ES-I3 (cell line): ENCODE measurements around the gene ZNF230.

Source experiments
- H3K36me3 ChIP-seq: 2 replicates; pipeline ENCODE4 v1.6.1; 2013; ENCODE audit warnings: mild to moderate bottlenecking, low read length, control low read depth, moderate library complexity; ENCODE audit not compliant: insufficient read depth
- H3K4me1 ChIP-seq: 2 replicates; pipeline ENCODE4 v1.6.1; 2013; ENCODE audit warnings: mild to moderate bottlenecking, control low read depth, low read length; ENCODE audit not compliant: insufficient read depth
- H3K9ac ChIP-seq: 2 replicates; pipeline ENCODE4 v1.6.1; 2013; ENCODE audit warnings: low read depth, mild to moderate bottlenecking, low read length, moderate library complexity
- H3K9me3 ChIP-seq: 2 replicates; pipeline ENCODE4 v1.6.1; 2013; ENCODE audit warnings: mild to moderate bottlenecking, low read length, moderate library complexity; ENCODE audit not compliant: control insufficient read depth, insufficient read depth

ZNF230 gene

GRCh38 chr19:44010468-44010867, 7.7 kb downstream of the ZNF230 start:
- Histone ChIP-seq H3K4me1 (no peaks in the 10 kb centered on the region), H3K36me3 (peaks cover 18% of the 10 kb centered on the region), H3K9me3 (peaks cover 11% of the 10 kb centered on the region), H3K9ac (no peak overlapping the region)

DNA sequence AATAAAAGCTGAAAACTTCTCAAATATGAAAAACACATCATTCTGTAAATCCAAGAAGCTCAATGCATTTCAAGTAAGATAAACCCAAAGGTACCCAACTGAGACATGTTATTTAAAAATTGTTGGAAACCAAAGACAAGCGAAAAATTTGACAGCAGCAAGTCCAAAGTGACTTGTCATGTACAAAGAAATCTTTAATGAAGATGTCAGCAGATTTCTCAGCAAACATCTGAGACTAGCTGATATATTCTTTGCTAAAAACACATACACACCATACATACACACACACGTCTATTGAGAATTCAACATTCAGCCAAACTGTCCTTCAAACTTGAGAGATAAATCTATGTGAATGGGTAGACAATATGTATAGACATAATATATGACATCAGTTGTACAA, 16.7 kb downstream of the ZNF230 start:
- H3K36me3 ChIP-seq, result no peaks in the 10 kb centered on the region
- no peaks in the 10 kb centered on the region for H3K4me1 ChIP-seq
- H3K9ac ChIP-seq, result no peak overlapping the region
- H3K9me3 ChIP-seq, result no peaks in the 10 kb centered on the region

GRCh38 chr19:44021221-44021620, 18.5 kb downstream of the ZNF230 start:
- Histone ChIP-seq H3K9me3 (no peaks in the 10 kb centered on the region), H3K36me3 (no peaks in the 10 kb centered on the region), H3K4me1 (no peaks in the 10 kb centered on the region), H3K9ac (no peak overlapping the region)

- H3K9ac ChIP-seq, result peak overlapping the region; percentile 91
Measured at GRCh38 chr19:44024900-44025216, 22.1 kb downstream of the ZNF230 start.

DNA sequence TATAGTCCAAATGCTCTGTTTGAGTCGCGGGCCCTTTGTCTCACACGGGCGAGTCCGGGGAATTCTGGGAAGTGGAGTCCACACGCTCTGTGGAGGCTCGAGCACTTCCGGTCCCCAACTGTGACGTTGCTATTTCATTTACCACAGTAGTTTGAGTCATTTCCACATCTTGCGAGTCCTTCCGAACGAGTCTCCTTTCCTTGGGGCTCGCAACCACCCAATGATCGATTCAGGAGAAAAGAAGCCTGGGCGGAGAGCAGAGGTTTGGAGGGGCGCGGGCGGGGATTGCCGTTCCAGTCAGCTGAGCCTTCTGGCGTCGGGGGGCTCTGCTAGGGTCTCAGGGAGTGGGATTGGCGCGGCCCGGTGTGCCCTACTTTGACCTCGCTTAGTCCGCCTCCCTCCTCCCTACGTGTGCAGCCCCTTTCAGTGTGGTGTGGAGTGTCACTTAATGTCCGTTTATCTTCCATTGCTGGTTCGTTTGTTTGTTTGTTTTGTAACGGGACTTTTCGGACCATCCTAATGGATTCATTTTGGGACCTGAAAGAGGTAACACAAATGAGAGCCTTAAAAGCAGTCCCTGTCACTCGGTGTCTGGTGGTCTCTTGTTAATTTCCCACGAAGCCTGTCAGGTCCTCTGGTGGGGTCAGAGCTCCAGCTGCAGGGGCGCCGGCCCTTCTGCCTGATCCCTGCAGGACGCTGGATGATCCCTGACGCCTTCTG, 22.6 kb downstream of the ZNF230 start, which contains the start of gene ZNF222:
ZNF222 (plus strand) TSS at position 163 of the 720 bp plus-strand sequence; CDS start at position 221, 58 bp downstream.
- Histone ChIP-seq H3K4me1 (no peaks in the 10 kb centered on the region), H3K9ac (peak within 1 kb of the TSS; percentile 91), H3K36me3 (peaks cover 15% of the 10 kb centered on the region), H3K9me3 (peaks cover 5% of the 10 kb centered on the region; the same call in 1 of the 2 replicates)

More at GRCh38 chr19:44024900-44025216, 22.1 kb downstream of the ZNF230 start:
- H3K36me3 ChIP-seq, result peaks cover 15% of the 10 kb centered on the region
- no peaks in the 10 kb centered on the region for H3K9me3 ChIP-seq
- H3K4me1 ChIP-seq, result no peaks in the 10 kb centered on the region

DNA sequence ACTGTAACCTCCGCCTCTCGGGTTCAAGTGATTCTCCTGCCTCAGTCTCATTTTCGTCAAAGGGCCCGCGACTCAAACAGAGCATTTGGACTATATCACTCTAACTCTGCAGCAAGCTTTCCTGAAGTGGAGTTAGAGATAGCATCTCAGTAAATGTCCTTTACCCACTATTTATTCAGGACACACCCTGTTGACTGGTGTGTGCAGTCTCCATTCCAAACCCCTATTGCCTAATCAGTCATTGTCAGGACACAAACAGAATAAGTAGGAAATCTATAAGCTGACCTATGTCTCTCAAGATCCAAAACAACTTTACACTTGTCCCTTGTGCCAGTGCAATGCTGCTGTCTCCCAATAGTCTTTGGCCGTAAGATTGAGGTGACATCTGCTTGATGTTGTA, 23.9 kb downstream of the ZNF230 start:
- Histone ChIP-seq H3K4me1 (no peaks in the 10 kb centered on the region), H3K9ac (no peak overlapping the region), H3K9me3 (peaks cover 5% of the 10 kb centered on the region; the same call in 1 of the 2 replicates), H3K36me3 (peaks cover 20% of the 10 kb centered on the region)

DNA sequence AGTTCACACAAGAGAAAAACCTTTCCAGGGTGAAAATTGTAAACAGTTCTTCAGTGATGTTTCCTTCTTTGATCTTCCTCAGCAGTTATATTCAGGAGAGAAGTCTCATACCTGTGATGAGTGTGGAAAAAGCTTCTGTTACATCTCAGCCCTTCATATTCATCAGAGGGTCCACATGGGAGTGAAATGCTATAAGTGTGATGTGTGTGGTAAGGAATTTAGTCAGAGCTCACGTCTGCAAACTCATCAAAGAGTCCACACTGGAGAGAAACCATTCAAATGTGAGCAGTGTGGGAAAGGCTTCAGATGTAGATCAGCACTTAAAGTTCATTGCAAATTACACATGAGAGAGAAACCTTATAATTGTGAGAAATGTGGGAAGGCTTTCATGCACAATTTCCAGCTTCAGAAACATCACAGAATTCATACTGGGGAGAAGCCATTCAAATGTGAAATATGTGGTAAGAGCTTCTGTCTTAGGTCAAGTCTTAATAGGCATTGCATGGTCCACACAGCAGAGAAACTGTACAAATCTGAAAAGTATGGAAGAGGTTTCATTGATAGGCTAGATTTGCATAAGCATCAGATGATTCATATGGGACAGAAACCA, 29.3 kb downstream of the ZNF230 start:
- Histone ChIP-seq H3K4me1 (no peaks in the 10 kb centered on the region), H3K9ac (no peak overlapping the region), H3K36me3 (peaks cover 32% of the 10 kb centered on the region), H3K9me3 (peaks cover 15% of the 10 kb centered on the region)

- no peaks in the 10 kb centered on the region for H3K9me3 ChIP-seq
- no peaks in the 10 kb centered on the region for H3K4me1 ChIP-seq
- no peak overlapping the region for H3K9ac ChIP-seq
- H3K36me3 ChIP-seq, result no peaks in the 10 kb centered on the region
Measured at GRCh38 chr19:44042147-44042546, 39.4 kb downstream of the ZNF230 start.

DNA sequence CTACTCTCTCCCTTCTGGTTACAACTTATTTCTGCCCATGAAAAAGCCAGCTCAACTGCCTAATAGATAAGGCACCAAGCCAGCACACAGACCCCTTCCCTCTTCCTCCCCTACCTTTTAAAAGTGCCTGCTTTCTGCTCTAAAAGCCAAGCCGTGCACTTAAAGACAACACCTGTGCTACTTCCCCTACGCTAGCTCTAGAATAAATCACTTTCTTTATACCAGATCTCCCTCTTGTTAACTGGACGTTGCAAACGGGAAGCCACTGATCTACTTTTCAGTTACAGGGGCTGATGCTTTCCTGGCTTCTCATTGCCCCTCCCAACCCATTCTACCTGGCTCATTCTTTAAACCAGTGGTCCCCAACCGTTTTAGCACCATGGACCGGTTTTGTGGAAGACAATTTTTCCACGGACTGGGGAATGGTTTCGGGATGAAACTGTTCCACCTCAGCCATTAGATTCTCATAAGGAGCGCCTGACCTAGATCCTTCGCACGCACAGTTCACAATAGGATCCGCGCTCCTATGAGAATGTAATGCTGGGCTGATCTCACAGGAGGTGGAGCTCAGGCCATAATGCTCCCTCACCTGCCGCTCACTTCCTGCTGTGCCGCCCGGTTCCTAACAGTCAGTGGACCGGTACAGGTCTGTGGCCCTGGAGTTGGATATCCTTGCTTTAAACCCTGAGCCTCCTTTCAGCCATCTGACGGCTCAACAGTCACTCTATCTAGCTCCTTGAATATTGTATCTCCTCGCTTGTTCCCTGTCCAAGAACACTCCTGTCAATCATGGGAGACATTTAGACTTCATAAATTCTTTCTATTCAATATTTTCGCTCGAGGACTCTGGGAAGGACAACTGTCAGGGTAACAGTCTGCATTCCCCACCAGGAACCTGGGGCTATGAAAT, 48.2 kb downstream of the ZNF230 start:
- Histone ChIP-seq H3K9me3 (no peaks in the 10 kb centered on the region), H3K4me1 (no peaks in the 10 kb centered on the region), H3K36me3 (no peaks in the 10 kb centered on the region), H3K9ac (peak overlapping the region; percentile 59; the same call in 1 of the 2 replicates)

GRCh38 chr19:44051650-44052402, 49.1 kb downstream of the ZNF230 start, which contains the start of gene ZNF223:
ZNF223 (plus strand) TSS chr19:44052036; CDS start chr19:44055177, 3,141 bp downstream.
- no peaks in the 10 kb centered on the region for H3K4me1 ChIP-seq
- H3K9me3 ChIP-seq, result no peaks in the 10 kb centered on the region
- H3K36me3 ChIP-seq, result no peaks in the 10 kb centered on the region
- H3K9ac ChIP-seq, result peak within 1 kb of the TSS; percentile 59

GRCh38 chr19:44055870-44056269, 53.1 kb downstream of the ZNF230 start:
- Histone ChIP-seq H3K36me3 (no peaks in the 10 kb centered on the region; the same call in 1 of the 2 replicates), H3K9ac (no peak overlapping the region), H3K9me3 (no peaks in the 10 kb centered on the region), H3K4me1 (no peaks in the 10 kb centered on the region)

DNA sequence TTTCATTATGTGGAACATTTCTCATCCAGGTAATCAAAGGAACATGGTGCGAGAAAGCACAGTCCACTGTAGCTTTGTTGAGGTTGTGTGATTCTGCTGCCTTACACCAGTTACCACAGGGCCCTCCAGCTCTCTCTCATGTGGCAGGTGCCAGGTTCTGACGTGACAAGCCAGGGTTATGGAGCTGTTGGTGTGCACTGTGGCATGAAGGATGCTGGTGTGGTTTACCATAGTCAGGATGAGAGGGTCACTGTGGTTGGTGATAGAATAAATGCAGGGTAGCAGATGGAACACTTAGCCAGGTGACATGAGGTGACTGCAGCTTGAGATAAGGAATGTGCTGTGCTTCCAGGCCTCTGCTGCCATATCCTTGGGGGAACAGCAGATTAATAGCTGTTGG, 56.5 kb downstream of the ZNF230 start:
- Histone ChIP-seq H3K4me1 (no peaks in the 10 kb centered on the region), H3K36me3 (no peaks in the 10 kb centered on the region; the same call in 1 of the 2 replicates), H3K9me3 (no peaks in the 10 kb centered on the region), H3K9ac (no peak overlapping the region)

DNA sequence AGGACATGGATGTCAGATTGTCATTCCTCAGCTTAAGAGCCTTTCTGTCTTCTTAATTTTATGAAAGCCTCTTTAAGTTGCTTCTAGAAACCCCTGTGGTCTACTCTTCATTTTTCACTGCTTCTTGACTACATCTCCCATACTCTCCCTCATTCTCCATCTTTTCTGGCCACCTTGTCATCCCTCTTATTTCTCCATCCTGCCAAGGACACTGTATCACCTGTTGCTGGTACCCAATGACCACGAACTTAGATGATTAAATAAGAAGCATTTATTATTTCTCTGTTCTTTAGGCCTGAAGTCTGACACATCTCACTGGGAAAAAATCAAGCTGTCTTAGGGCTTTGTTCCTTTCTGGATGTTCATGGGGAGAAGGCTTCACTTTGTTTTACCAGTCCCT, 58.3 kb downstream of the ZNF230 start:
- H3K9me3 ChIP-seq, result peaks cover 3% of the 10 kb centered on the region; the same call in 1 of the 2 replicates
- H3K9ac ChIP-seq, result no peak overlapping the region
- no peaks in the 10 kb centered on the region for H3K4me1 ChIP-seq
- peaks cover 3% of the 10 kb centered on the region; the same call in 1 of the 2 replicates for H3K36me3 ChIP-seq
